GM21381 (cell line): Measurements from ENCODE around the gene ERP44.
"Not testable (repeated sequence)": the region's sequence is repeated elsewhere in the genome, so short reads cannot be mapped to it uniquely, and the experiment has no call there.

ENCODE experiments used
- ATAC-seq: cut with Tn5 transposase; IDR thresholded peaks from one replicate; pipeline ENCODE4 v1.9.1; 2021; ENCODE audit warnings: mild to moderate bottlenecking, moderate library complexity; ENCODE audit not compliant: unreplicated experiment

The ERP44 gene

DNA sequence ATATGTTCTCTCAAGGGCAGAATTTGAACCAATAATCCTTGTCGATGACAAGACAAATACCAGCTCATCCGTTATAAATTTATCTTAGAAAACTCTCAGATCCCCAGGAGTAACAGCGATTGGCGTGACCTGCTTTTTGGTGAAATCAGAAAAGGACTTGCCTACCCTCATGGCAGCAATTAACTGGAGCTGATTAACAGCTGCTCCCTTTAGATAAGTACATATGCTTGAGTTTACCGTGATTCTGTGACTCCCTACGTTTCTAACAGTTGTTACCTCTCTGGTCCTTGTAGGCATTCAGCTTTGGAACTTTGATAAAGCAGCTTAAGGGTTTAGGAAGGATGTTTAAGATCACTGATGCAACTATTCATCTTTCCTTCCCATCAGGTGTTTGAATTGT lies 2.8 kb upstream of the ERP44 start:
- no peak for ATAC-seq

DNA sequence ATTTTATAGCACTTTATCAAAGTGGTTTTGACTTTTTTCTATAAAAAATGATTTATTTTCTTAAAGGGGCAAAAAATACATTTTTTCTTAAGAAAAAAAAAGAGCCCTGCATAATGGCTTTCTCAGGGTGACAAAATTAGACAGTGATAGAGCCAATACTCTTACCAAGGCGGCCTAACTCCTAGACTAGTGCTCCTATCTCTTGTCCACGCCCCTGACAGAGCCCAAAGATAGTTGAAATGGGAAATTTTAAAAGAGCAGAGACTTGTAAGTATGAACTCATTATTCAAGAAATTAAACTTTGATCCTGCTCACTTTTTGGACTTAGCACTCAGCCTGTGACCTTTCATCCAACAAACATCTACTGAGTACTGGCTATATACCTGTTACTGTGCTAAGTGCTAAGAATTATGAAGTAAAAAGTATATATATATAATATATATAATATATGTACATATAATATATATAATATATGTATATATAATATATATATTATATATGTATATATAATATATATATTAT lies 1.4 kb upstream of the ERP44 start:
- no peak for ATAC-seq

DNA sequence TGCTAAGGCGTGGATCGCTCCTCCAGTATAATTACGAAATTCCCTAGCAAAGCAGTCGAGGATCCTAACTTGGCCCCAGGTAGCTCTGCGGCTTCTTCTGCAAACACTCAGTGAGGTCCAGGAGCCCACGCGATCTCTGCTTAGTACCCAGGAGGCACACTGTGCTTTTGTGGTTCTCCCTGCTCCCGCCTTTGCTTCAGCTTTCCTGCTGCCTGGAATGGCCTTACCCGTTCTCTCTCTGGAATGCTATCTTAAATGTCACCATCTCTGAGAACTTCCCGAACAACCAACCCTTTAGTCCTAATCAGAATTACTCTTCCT lies 882 bp upstream of the ERP44 start:
- no peak for ATAC-seq

- peak; percentile 6 for ATAC-seq
Observed at GRCh38 chr9:100098046-100098886, 534 bp downstream of the ERP44 start.

DNA sequence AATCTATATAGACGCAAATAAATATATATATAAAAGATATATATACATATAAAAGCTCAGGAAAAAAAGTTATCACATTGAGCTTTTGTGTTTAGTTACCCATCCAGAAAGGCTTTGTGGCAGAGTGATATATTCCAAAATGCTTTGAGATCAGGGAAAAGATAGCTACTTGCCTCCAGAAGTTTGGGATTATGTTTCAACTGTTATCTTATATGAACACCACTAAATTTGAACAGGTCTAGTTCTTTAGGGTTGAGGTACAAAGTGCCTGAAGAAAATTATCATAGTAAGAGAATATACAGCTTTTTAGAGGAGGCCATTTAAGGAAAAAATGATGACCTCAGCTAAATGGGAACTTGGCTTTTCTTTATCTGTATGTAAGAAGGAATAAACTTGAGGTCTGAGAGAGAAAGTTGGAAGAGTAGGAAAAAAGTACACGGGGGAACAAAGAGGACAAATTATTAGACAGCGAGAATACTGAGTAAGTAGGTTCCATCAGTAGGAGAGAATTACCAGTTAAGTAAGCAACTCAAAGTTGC lies 2.4 kb downstream of the ERP44 start:
- ATAC-seq = no peak

DNA sequence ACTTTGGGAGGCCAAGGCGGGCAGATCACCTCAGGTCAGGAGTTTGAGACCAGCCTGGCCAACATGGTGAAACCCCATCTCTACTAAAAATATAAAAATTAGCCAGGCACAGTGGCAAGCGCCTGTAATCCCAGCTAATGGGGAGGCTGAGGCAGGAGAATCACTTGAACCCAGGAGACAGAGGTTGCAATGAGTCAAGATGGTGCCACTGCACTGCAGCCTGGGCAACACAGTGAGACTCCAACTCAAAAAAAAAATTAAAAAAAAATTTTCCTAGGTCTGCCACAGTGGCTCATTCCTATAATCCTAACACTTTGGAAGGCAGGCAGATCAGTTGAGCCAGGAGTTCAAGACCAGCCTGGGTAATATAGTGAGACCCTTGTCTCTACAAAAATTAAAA lies 4.4 kb downstream of the ERP44 start:
- not testable (repeated sequence) for ATAC-seq

- ATAC-seq = no peak
Observed at GRCh38 chr9:100092066-100092465, 6.7 kb downstream of the ERP44 start.

GRCh38 chr9:100091650-100092049 lies 7.2 kb downstream of the ERP44 start:
- ATAC-seq = no peak

DNA sequence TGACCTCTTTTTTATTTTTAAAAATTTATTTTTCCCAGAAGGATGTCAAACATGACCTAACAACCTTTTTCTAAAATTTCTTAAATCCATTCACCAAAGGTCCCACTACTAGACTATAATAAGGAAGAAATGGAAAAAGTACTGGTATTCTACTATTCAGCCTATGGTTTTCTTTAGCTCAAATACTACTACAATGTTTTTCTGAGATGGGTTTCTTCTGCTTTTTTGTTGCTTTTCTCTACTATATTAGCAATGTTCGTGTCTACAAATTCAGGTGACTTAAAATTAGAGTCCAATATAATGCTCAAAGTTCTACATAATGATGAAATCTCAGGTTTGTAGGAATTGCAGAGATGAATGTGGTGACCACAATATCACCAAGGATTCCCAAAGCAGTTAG lies 7.9 kb downstream of the ERP44 start:
- ATAC-seq = no peak

- ATAC-seq = no peak
Observed at GRCh38 chr9:100088202-100088601, 10.6 kb downstream of the ERP44 start.

- ATAC-seq = no peak
Observed at GRCh38 chr9:100087218-100087617, 11.6 kb downstream of the ERP44 start.

DNA sequence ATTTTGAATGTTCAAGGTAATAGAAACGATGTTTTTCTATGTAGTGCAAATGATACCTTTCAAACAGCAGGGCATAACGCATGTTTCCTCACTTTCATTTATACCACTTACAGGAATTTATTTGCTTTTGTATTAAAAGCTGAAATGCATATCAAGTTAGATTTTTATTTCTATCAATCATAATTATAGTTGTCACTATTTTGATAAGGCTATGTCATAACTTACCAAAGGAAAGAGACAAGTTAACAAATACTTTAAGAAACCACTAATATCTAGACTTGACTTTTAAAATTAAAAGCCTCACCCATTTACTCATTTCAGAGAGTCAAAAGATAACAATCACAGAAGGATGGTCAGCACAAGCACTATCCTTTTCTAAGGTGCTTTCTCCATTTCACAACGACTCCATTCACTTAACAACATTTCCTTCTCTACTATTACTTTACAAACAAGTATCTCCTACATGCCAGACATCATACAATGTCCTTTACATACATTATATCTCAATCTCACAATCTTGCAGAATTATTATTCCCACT lies 12.6 kb downstream of the ERP44 start:
- ATAC-seq = no peak

- ATAC-seq = peak; percentile 72
Observed at GRCh38 chr9:100084734-100085133, 14.1 kb downstream of the ERP44 start.

DNA sequence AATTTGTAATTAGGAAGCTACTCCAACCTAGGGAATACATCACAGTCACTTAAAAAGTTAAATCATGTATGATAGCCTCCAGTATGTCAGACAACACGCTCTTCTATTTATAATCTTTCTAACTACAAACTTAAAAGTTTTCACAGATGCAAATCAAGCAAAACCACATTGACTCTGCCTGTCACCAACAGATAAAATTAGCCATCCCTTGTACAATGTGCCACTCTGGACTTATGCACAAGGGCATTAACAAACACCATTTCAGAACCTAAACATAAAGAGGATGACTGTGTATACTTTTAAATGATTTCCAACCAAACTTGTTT lies 14.7 kb downstream of the ERP44 start:
- peak; percentile 54 for ATAC-seq

GRCh38 chr9:100083448-100084127 lies 15.2 kb downstream of the ERP44 start:
- ATAC-seq = peak; percentile 44

DNA sequence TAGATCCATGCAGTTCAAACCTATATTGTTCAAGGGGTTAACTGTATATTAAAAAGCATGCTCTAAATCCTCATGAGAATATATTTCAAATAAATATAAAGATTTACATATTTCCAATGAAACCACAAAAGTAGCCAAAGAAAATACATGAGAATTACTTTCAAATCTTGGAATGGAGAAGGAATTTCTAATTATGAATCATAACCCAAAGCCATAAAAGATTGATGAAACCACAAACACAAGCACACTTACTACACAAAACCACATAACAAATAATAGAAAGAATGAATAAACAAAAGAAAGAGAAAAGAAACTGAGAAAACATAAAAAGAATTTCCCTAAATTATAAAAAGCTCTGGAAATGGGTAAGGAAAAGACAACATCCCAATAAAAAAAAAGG lies 16.0 kb downstream of the ERP44 start:
- no peak for ATAC-seq

- not testable (repeated sequence) for ATAC-seq
Observed at GRCh38 chr9:100076256-100076655, 22.5 kb downstream of the ERP44 start.

DNA sequence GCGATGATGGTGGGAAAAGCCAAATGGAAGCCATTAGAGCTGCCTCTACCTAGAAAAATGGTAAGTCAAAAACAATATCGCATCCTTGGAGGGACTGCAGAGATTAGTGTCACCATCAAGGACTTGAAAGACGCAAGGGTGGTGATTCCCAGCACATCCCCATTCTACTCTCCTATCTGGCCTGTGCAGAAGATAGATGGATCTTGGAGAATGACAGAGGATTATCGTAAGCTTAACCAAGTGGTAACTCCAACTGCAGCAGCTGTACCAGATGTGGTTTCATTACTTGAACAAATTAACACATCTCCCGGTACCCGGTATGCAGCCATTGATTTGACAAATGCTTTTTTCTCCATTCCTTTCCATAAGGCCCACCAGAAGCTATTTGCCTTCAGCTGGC lies 23.8 kb downstream of the ERP44 start:
- ATAC-seq = no peak

GRCh38 chr9:100074093-100074492 lies 24.7 kb downstream of the ERP44 start:
- ATAC-seq = no peak

DNA sequence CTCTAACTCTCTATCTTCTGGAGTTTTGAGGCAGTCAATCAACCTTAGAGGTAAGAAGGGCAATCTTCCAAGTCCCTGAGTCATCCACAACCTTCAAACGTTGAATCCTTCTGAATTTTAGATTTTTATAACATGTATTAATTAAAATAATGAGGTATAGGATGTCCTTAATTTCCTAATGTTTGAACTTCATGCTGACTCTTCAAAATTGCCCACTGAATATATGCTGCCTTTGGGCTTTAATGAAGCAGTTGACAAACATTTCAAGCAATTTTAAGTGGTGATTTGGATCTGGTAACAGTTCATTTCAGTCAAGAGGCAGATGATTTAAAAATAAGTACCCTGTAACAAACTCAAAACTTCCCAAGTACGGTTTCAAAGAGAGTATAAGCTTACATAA lies 26.0 kb downstream of the ERP44 start:
- no peak for ATAC-seq

- no peak for ATAC-seq
Observed at GRCh38 chr9:100071271-100071670, 27.5 kb downstream of the ERP44 start.
